ENCODE results near the gene DENND1A.
A peak's percentile ranks its signal among the peaks of the same experiment; 100 is the strongest.
"Not testable (repeated sequence)": the region's sequence is repeated elsewhere in the genome, so short reads cannot be mapped to it uniquely, and the experiment has no call there.

Gene DENND1A

GRCh38 chr9:123652416-123652815 is 277.5 kb downstream of the DENND1A start:
- no peak for DNase-seq (ENCODE audit: low read depth)

GRCh38 chr9:123651871-123652270 is 278.1 kb downstream of the DENND1A start:
- DNase-seq (ENCODE audit: low read depth), result no peak

- DNase-seq (ENCODE audit: low read depth), result no peak
Observed at GRCh38 chr9:123651273-123651672, 278.7 kb downstream of the DENND1A start.

- no peak for DNase-seq (ENCODE audit: low read depth)
Observed at GRCh38 chr9:123649909-123650308, 280.0 kb downstream of the DENND1A start.

GRCh38 chr9:123647145-123647544 is 282.8 kb downstream of the DENND1A start:
- DNase-seq (ENCODE audit: low read depth), result no peak

GRCh38 chr9:123645762-123646161 is 284.2 kb downstream of the DENND1A start:
- DNase-seq (ENCODE audit: low read depth), result no peak

- DNase-seq (ENCODE audit: low read depth), result no peak
Observed at GRCh38 chr9:123645126-123645525, 284.8 kb downstream of the DENND1A start.

GRCh38 chr9:123643518-123643917 is 286.4 kb downstream of the DENND1A start:
- DNase-seq (ENCODE audit: low read depth), result no peak

- peak; percentile 68 for DNase-seq (ENCODE audit: low read depth)
Observed at GRCh38 chr9:123642291-123643278, 287.3 kb downstream of the DENND1A start.

GRCh38 chr9:123640792-123641222 is 289.1 kb downstream of the DENND1A start:
- DNase-seq (ENCODE audit: low read depth), result no peak

GRCh38 chr9:123639743-123640142 is 290.2 kb downstream of the DENND1A start:
- no peak for DNase-seq (ENCODE audit: low read depth)

- DNase-seq (ENCODE audit: low read depth), result peak; percentile 20
Observed at GRCh38 chr9:123637945-123638634, 291.8 kb downstream of the DENND1A start.

GRCh38 chr9:123637606-123637944 is 292.4 kb downstream of the DENND1A start:
- DNase-seq (ENCODE audit: low read depth), result peak; percentile 60

GRCh38 chr9:123636805-123637204 is 293.1 kb downstream of the DENND1A start:
- DNase-seq (ENCODE audit: low read depth), result not testable (repeated sequence)

- DNase-seq (ENCODE audit: low read depth), result no peak
Observed at GRCh38 chr9:123631862-123632261, 298.1 kb downstream of the DENND1A start.

- DNase-seq (ENCODE audit: low read depth), result no peak
Observed at GRCh38 chr9:123630233-123630632, 299.7 kb downstream of the DENND1A start.

- DNase-seq (ENCODE audit: low read depth), result peak; percentile 4
Observed at GRCh38 chr9:123629531-123629930, 300.4 kb downstream of the DENND1A start.

GRCh38 chr9:123622711-123623241 is 307.1 kb downstream of the DENND1A start:
- DNase-seq (ENCODE audit: low read depth), result no peak

GRCh38 chr9:123620239-123620638 is 309.7 kb downstream of the DENND1A start:
- DNase-seq (ENCODE audit: low read depth), result peak; percentile 7

- no peak for DNase-seq (ENCODE audit: low read depth)
Observed at GRCh38 chr9:123617952-123618678, 311.8 kb downstream of the DENND1A start.

GRCh38 chr9:123617286-123617685 is 312.6 kb downstream of the DENND1A start:
- no peak for DNase-seq (ENCODE audit: low read depth)

- DNase-seq (ENCODE audit: low read depth), result no peak
Observed at GRCh38 chr9:123616707-123617106, 313.2 kb downstream of the DENND1A start.

All from iris pigment epithelial cell (primary cell).